ENCODE measurements around the gene DMAC2L.
"Not testable (repeated sequence)": the region's sequence is repeated elsewhere in the genome, so short reads cannot be mapped to it uniquely, and the experiment has no call there.

Gene DMAC2L

GRCh38 chr14:50354527-50354926 lies 42.4 kb downstream of the DMAC2L start:
- TF ChIP-seq CTCF (IDR thresholded peaks at IDR 0.05; ENCODE audit: extremely low read depth, missing control alignments): no peak
- no peak for DNase-seq (ENCODE audit: low spot score)

- no peak for TF ChIP-seq CTCF (IDR thresholded peaks at IDR 0.05; ENCODE audit: extremely low read depth, missing control alignments)
- DNase-seq (ENCODE audit: low spot score): no peak
These were observed 43.6 kb downstream of the DMAC2L start for GRCh38 chr14:50355692-50356091.

DNA sequence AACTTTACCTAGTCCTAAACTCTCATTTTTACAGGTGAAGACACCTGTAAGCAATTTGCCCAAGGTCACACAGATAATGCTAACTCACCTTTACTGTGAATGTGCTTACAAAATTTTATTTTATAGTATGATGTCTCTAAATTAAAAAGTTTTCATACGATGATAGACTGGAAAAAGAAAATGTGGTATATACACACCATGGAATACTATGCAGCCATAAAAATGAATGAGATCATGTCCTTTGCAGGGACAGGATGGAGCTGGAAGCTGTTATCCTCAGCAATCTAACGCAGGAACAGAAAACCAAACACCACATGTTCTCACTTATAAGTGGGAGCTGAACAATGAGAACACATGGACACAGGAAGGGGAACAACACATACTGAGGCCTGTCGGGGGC lies 44.2 kb downstream of the DMAC2L start:
- DNase-seq (ENCODE audit: low spot score): not testable (repeated sequence)

GRCh38 chr14:50357124-50357523 lies 45.0 kb downstream of the DMAC2L start:
- no peak for TF ChIP-seq CTCF (IDR thresholded peaks at IDR 0.05; ENCODE audit: extremely low read depth, missing control alignments)
- no peak for DNase-seq (ENCODE audit: low spot score)

DNA sequence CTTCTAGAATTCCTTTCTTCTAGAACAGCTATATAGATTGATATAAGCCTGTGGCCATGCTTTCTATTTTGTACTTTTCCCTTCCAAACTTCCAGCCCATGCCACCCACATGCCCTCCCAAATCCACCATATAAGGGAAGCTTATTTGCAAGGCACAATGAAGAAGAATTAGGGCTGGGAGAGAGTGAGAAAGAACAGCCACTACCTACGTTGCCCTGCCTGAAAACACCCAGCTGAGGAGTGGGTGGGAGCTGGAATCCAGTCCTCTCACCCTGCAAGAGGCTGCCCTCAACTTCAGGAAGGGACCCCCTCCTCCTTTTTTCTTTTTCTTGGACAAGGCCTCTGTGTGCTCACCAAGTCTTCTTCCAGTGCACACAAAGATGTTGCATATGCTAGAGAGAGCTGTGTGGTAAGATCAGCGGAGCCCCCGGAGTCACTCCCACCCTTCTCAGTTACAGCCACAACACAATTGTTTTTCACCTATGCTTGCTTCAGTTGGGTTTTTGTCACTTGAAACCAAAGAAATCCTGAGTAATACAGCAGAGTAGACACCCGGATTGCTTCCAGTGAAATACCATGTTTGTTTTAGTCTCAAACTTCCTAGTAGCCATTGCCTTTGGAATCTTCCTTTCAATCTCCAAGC lies 45.8 kb downstream of the DMAC2L start:
- no peak for DNase-seq (ENCODE audit: low spot score)
- TF ChIP-seq CTCF (IDR thresholded peaks at IDR 0.05; ENCODE audit: extremely low read depth, missing control alignments): no peak

GRCh38 chr14:50359631-50360030 lies 47.5 kb downstream of the DMAC2L start:
- no peak for DNase-seq (ENCODE audit: low spot score)
- TF ChIP-seq CTCF (IDR thresholded peaks at IDR 0.05; ENCODE audit: extremely low read depth, missing control alignments): no peak

GRCh38 chr14:50360093-50360492 lies 48.0 kb downstream of the DMAC2L start:
- DNase-seq (ENCODE audit: low spot score): no peak
- TF ChIP-seq CTCF (IDR thresholded peaks at IDR 0.05; ENCODE audit: extremely low read depth, missing control alignments): no peak

- no peak for DNase-seq (ENCODE audit: low spot score)
- no peak for TF ChIP-seq CTCF (IDR thresholded peaks at IDR 0.05; ENCODE audit: extremely low read depth, missing control alignments)
These were observed 48.7 kb downstream of the DMAC2L start for GRCh38 chr14:50360851-50361250.

DNA sequence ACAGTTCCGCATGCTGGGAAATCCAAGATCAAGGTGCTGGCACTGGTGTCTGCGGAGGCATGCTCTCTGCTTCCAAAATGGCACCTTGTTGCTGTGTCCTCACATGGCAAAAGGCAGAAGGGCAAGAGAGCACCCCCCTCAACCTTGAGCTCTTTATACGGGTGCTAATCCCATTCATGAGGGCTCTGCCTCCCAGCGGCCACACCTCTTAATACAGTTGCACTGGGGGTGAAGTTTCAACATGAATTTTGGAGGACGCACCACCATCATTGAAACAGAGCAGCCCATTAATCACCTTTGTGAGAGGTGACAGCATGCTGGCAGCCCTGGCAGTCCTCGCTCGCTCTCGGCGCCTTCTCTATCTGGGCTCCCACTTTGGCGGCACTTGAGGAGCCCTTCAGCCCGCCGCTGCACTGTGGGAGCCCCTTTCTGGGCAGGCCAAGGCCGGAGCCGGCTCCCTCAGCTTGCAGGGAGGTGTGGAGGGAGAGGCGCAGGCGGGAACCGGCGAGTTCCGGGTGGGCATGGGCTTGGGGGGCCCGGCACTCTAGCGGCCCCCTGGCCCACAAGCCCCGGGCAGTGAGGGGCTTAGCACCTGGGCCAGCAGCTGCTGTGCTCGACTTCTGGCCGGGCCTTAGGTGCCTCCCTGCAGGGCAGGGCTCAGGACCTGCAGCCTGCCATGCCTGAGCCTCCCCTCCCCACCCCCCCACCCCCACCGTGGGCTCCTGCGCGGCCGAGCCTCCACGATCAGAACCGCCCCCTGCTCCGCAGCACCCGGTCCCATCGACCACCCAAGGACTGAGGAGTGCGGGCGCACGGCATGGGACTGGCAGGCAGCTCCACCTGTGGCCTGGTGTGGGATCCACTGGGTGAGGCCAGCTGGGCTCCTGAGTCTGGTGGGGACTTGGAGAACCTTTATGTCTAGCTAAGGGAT lies 49.6 kb downstream of the DMAC2L start:
- DNase-seq (ENCODE audit: low spot score): not testable (repeated sequence)
